D721Med (cell line): ENCODE measurements around the gene TUBGCP6.
"Not testable (repeated sequence)": the region's sequence is repeated elsewhere in the genome, so short reads cannot be mapped to it uniquely, and the experiment has no call there.

Experiments used
- DNase-seq: peaks from one replicate; pipeline ENCODE4 v3.0.0; 2011; ENCODE audit warnings: low spot score; ENCODE audit not compliant: insufficient read length
- FAIRE-seq: peaks from 2 replicates; lab custom pipeline; 2011; peaks lifted over from hg19 to GRCh38; lab: Jason Lieb, UNC
- TF ChIP-seq, protein P1 (sequence below): IDR thresholded peaks from 2 replicates; pipeline ENCODE4 v1.5.1; 2012; ENCODE audit warnings: mild to moderate bottlenecking, control low read depth; ENCODE audit not compliant: insufficient read depth; ENCODE audit errors: missing control alignments

The TUBGCP6 gene

DNA sequence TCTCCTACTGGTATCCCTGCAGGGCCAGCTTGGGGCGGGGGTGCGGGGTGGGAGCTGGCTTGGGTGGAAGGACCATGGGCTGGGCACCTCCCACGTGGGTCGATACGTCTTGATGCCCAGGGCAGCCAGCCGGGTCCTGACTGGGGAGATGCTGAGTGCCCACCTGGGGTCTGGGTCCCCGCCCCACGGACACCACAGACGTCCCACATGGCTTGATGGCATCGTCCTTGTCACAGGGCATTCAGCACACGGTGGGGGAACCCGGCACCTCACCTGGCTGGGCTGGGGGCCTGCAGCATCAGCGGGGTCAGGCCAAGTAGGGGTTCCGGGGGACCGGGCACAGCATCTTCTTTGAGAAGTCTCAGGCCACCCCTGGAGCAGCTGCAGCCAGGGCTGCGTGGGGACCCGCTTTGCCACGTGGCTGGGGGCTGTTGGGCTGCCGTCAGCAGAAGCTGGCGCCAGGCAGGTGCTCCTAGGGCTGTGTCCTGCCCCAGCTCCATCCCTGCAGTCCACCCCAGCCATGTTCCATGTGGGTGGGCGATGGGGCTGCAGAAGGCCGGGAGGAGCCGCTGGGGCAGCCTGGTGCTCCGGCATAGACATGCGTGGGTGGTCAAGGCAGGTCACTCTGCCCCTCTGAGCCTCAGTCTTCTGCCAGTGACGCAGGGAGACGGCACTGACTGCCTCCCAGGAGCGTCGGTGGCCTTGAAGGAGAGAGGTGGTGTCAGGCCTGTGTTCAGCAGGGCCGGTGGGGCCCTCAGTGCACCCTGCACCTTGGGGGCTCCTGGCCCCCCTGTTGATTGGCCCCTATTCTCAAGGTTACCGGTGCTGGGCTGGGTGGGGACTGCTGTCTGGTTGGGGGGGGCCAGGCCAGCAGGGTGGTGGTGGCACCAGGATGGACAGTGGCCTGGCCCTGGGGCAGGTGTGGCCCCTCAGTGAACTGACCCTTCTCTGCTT lies 35.6 kb downstream of the TUBGCP6 start:
- no peak for FAIRE-seq
- TF ChIP-seq, protein P1, sequence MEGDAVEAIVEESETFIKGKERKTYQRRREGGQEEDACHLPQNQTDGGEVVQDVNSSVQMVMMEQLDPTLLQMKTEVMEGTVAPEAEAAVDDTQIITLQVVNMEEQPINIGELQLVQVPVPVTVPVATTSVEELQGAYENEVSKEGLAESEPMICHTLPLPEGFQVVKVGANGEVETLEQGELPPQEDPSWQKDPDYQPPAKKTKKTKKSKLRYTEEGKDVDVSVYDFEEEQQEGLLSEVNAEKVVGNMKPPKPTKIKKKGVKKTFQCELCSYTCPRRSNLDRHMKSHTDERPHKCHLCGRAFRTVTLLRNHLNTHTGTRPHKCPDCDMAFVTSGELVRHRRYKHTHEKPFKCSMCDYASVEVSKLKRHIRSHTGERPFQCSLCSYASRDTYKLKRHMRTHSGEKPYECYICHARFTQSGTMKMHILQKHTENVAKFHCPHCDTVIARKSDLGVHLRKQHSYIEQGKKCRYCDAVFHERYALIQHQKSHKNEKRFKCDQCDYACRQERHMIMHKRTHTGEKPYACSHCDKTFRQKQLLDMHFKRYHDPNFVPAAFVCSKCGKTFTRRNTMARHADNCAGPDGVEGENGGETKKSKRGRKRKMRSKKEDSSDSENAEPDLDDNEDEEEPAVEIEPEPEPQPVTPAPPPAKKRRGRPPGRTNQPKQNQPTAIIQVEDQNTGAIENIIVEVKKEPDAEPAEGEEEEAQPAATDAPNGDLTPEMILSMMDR: no peak
- no peak for DNase-seq

DNA sequence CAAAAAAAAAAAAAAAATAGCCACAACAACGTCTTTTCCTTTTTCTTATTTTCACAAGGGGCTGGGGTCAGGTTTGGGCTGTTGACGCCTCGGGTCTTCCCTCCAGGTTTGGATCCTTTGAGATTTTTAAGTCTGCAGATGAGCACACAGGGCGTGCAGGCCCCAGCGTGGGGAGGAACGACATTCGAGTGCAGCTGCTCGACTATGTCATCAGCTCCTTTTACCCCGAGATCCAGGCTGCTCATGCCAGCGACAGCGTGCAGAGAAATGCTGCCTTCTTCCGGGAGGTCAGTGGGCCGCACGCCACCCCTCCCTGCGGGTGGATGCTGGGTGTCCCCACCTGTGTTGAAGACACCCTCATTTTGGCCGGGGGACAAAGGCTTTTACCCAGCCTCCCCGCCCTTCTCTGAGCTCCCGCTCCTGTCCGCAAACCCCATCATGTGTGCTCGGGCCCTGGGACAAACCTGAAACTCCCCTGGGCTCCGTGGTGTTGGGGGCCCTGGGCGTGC lies 36.3 kb downstream of the TUBGCP6 start:
- DNase-seq: no peak
- TF ChIP-seq, protein P1: no peak
- no peak for FAIRE-seq

DNA sequence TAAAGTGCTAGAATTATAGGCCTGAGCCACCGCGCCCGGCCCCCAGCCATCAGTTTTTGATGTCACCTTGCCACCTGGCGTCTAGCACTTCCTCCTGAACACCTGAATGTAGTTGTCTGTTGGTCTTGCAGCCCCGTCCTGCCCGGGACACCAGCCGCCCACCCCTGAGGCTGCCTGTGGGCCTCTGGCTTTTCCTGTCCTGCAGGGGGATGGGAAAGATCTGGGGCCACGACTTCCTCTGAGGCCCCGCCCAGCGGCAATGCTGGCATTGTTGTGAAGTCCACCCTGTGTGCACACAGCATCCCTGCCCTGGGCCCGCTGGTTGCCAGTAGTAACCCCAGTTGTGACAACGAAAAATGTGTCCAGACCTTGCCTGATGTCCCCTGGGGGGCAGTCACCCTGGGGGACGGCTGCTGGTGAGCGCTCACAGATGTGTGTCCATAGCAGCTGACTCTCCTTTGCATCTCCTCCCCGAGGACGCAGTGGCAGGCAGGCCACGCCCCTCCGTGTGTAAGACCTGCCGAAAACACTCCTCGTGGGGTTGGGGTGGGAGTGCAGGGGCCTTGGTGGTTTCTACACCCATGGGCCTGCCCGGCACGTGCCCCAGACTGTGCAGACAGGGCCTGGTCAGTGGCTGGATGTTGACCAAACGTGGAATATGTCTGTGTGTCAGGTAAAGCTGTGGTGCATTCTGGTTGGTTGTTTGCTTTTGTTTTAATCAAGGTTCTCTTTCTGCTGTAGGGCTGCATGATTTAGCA lies 37.3 kb downstream of the TUBGCP6 start:
- FAIRE-seq (no peak), DNase-seq (no peak)
- TF ChIP-seq, protein P1: no peak

DNA sequence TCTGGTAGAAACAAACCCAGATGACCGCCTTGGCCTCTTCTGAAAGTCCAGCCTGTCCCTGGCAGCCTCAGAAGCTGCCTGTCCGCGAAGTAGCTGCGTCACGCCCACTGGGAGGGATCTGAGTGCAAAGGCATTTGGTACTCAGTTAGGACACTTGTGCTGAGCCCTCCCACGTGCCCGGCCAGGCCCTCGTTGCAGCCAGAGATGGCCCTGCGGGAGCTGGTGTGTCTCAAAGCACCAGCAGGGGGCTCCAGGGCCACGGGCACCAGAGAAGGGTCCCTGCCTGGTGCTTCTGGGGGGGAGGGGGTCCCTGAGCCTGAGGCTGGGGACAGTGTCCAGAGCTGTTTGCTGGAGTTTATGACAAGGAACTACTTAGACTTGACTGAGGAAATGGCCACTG lies 38.2 kb downstream of the TUBGCP6 start:
- FAIRE-seq (no peak), DNase-seq (no peak)
- TF ChIP-seq, protein P1: peak; percentile 22

DNA sequence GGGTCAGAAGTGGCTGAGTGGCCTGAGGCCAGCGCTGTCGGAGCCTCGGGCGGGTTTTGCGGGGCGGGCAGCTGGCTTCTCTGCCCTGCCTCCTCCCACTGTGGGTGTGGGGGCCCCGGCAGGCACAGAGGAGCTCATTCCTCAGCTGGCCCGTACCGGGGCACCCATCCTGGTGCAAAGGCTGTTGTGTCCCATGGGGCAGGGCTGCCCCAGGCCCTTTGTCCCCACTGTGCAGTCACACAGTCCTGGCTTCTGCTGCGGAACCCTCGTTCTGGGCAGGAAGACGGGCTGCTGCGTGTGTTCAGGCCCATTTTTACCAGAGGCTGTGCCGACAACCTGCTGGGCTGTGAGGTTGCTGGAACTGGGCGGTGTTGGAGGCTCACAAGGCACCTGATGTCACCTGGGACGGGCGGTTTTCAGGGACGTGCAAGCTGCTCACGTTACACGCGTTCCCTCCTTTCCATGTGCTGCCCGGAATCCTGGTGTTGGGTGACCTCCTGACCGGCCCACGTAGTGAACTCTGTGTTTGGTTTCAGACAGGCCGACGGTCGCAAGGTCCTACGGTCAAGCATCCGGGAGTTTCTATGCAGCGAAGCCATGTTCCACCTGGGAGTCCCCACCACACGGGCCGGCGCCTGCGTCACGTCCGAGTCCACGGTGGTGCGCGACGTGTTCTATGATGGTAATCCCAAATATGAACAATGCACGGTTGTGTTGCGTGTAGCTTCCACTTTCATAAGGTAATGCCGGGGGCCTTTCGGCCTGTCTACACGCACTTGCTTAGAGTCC lies 38.8 kb downstream of the TUBGCP6 start:
- TF ChIP-seq, protein P1: no peak
- no peak for DNase-seq
- no peak for FAIRE-seq

DNA sequence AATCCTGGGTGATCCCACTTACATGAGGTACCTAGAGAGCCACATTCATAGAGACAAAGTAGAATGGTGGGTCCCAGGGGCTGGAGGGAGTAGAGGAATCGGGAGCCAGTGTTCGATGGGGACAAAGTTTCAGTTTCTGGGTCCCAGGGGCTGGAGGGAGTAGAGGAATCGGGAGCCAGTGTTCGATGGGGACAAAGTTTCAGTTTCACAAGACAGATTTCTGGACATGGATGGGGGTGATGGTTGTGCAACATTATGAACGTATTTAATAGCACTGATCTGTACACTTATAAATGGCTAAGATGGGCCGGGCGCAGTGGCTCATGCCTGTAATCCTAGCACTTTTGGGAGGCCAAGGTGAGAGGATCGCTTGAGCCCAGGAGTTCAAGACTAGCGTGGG lies 39.8 kb downstream of the TUBGCP6 start:
- not testable (repeated sequence) for DNase-seq, FAIRE-seq

DNA sequence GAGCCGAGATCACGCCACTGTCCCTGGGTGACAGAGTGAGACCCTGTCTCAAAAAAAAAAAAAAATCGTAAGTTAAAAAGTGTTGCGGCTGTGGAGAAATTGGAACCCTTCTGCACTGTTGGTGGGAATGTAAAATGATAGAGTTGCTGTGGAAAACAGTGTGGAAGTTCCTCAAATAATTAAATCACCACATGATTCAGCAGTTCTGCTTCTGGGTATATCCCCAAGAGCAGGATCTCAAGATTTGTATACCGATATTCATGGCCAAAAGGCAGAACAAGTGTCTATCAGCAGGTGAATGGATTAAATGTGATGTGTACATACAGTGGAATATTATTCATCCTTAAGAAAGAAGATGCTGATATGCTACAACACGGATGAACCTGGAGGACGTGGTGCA lies 40.3 kb downstream of the TUBGCP6 start:
- FAIRE-seq (no peak), DNase-seq (no peak)
- TF ChIP-seq, protein P1: no peak
